SU-DHL-6 (cell line): Measurements from ENCODE around the gene CCN6.

Experiments used
- CTCF ChIP-seq: fragments of 200-600 bp; sonication (generic); IDR thresholded peaks from one replicate; pipeline ENCODE4 v1.5.1; 2017; ENCODE audit warnings: antibody characterized with exemption, mild to moderate bottlenecking, low read length, moderate library complexity; ENCODE audit not compliant: insufficient read depth, poor library complexity, severe bottlenecking
- EZH2phosphoT487 ChIP-seq: fragments of 200-600 bp; sonication (generic), shearing (Covaris generic); conservative IDR thresholded peaks from 2 replicates; pipeline ENCODE4 v1.6.1; 2018; ENCODE audit warnings: mild to moderate bottlenecking, antibody characterized with exemption, low read length, moderate library complexity, mixed read lengths

DNA sequence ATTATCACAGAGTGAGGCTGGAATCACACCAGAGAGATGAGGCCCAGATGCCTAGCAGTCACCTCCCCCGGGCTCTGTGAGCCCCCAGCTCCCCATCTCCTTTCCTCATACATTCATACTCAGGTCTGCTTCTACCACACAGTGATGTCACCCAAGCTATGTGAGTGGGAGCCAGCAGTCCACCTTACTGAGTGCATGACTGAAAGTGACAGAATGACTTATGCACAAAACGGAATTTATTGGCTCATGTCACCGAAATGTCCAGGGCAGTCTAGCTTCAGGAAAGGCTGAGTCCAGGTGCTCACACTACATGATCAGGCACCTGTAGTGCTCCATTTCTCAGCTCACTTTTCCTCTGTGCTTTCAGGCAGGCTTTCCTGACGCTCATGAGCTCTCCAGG, 36.7 kb upstream of the CCN6 start:
- TF ChIP-seq CTCF (no peak), EZH2phosphoT487 (no peak)
